ENCODE results near the gene YWHAG.

DNA sequence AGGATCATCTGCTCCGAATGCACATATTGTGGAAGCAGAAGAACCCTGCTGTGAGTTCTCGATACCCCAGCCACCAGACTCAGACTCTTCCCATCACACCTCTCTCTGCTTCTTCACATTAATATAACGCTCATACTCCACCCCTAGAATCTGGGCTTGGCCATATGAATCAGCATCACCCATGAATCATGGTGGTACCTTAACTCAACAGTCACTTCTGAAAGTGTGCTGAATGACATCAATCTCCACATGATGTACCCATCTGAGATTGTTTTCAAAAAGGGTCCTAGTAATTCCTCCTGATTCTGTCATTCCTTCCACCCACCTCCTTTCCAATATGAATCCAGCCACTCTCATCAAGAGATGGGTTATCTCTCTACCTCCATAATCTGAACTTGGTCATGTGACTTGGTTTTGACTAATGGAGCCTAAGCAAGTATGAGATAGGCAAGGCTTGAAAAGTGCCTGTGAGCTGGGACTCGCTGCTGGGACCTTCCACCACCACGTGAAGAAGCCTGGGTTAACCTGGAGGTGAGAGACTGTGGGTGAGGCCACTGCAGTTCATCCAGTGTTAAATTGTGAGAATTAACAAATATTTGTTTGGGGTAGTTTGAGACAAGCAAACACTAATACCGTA, 15.4 kb downstream of the YWHAG start:
- TF ChIP-seq ZNF274 (IDR thresholded peaks at IDR 0.05; ENCODE audit: borderline replicate concordance, low read depth, low read length) (no peak), ZNF197 (CRISPR knock-in tag; IDR thresholded peaks at IDR 0.05; ENCODE audit: low read depth) (no peak), RB1 (IDR thresholded peaks at IDR 0.05; ENCODE audit: low read depth) (no peak), EP300 (IDR thresholded peaks at IDR 0.05; ENCODE audit: low read length) (no peak), KLF13 (tag; IDR thresholded peaks at IDR 0.05; ENCODE audit: borderline replicate concordance, low read depth) (no peak)
- TF ChIP-seq, protein P1, sequence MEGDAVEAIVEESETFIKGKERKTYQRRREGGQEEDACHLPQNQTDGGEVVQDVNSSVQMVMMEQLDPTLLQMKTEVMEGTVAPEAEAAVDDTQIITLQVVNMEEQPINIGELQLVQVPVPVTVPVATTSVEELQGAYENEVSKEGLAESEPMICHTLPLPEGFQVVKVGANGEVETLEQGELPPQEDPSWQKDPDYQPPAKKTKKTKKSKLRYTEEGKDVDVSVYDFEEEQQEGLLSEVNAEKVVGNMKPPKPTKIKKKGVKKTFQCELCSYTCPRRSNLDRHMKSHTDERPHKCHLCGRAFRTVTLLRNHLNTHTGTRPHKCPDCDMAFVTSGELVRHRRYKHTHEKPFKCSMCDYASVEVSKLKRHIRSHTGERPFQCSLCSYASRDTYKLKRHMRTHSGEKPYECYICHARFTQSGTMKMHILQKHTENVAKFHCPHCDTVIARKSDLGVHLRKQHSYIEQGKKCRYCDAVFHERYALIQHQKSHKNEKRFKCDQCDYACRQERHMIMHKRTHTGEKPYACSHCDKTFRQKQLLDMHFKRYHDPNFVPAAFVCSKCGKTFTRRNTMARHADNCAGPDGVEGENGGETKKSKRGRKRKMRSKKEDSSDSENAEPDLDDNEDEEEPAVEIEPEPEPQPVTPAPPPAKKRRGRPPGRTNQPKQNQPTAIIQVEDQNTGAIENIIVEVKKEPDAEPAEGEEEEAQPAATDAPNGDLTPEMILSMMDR (IDR thresholded peaks at IDR 0.05 in 2 of 3, conservative IDR thresholded peaks at IDR 0.05 in 1 of 3; ENCODE audit: insufficient read depth in 2 of 3, low read depth in 1 of 3, low read length in 3 of 3), result no peak
- TF ChIP-seq, protein P2, sequence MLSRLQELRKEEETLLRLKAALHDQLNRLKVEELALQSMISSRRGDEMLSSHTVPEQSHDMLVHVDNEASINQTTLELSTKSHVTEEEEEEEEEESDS (CRISPR knock-in tag; IDR thresholded peaks at IDR 0.05), result no peak
